Breast epithelium (tissue), 3 donors: ENCODE measurements around the gene CHCHD6.

ENCODE experiments used
- CTCF ChIP-seq, 3 donors: fragments of 450-650 bp; IDR thresholded peaks; one replicate each; pipeline ENCODE4 v1.5.1; 2016 to 2017; ENCODE audit warnings: antibody characterized with exemption in 3 of 3, mild to moderate bottlenecking in 3 of 3, moderate library complexity in 3 of 3
- POLR2AphosphoS5 ChIP-seq, 3 donors: sonication (generic); formaldehyde crosslinking; IDR thresholded peaks; one replicate each; pipeline ENCODE4 v1.6.1; 2017; ENCODE audit warnings: antibody characterized with exemption in 3 of 3

GRCh38 chr3:126753191-126754160, 49.4 kb downstream of the CHCHD6 start:
- no peak for TF ChIP-seq CTCF (IDR thresholded peaks at IDR 0.05)
- peak in 1 of 3 donors; percentile 51 for TF ChIP-seq POLR2AphosphoS5 (IDR thresholded peaks at IDR 0.05)
